Measurements from ENCODE around the gene ODAD4.

The ODAD4 gene

DNA sequence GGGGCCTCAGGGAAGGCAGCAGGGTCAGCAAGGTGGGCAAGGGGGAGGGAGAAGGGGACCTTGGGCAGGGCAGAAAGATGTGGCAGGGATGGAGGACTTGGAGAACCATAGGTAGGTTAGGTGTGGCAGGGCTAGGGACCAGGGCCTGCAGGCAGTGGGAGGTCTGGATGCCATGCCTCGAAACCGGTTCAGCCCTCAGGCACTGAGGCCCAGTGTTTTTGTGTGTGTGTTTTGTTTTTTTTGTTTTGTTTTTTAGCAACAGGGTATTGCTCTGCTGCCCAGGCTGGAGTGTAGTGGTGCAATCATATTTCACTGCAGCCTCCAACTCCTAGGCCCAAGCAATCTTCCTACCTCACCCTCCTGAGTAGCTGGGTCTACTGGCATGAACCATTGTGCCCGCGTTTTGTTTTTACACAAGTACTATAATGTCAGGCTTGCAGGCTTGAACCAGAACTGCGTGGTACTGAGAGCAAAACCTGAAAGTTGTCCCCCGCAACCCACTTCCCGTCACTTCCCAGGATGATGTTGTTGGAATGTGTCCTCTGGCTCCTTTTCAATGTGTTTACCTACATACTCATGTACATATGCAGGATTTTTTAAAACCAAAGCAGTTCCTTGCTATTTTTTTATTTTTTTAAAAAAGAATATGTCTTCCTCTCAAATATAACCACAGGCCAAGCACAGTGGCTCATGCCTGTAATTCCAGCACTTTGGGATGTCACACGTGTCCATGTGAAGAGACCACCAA lies 12.4 kb downstream of the ODAD4 start:
- no peak for DNase-seq

DNA sequence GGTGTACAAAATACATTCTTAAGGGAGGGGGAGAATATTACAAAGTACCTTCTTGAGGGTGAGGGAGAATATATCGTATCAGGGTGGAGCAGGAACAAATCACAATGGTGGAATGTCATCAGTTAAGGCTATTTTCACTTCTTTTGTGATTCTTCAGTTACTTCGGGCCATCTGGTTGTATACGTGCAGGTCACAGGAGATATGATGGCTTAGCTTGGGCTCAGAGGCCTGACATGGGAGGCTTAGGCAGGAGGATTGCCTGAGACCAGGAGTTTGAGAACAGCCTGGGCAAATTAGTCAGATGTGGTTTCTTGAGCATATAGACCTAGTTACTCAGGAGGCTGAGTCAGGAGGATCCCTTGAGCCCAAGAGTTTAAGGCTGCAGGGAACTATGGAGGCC lies 13.1 kb downstream of the ODAD4 start:
- DNase-seq, result no peak

DNA sequence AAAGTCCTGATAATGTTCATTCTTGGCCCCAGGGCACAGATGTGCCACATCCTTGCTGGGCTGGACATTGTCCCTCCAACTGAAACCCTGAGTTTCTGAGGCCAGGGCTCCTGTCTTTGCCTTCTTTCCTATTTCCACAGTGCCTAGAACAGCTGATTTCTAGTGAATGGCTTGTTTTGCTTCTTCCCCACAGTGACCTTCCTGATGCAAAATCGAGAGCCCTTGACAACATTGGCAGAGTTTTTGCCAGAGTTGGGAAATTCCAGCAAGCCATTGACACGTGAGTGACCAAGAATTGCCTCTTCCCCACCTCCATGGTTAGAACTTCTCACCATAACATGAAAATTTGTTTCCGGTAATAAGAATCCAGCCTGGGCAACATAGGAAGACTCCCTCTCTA lies 14.5 kb downstream of the ODAD4 start:
- no peak for DNase-seq

DNA sequence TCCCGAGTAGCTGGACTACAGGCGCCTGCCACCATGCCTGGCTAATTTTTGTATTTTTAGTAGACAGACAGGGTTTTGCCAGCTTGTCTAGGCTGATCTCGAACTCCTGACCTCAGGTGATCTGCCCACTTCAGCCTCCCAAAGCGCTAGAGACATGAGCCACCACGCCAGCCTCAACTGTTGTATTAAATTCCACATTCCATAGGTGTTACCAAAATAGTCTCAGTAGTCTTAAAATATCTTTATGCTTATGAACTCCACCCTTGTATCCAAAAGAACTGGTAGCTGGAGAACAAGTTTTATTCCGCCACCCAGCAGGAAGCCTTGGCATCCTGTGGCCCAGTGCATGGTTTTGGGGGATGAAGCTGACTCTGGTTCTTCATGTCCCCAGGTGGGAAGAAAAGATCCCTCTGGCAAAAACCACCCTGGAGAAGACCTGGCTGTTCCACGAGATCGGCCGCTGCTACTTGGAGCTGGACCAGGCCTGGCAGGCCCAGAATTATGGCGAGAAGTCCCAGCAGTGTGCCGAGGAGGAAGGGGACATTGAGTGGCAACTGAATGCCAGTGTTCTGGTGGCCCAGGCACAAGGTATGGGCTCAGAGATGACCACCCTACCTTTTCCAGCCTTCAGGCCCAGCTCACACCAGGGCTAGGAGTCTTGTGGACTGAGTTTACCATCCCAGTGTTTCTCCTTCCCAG lies 18.5 kb downstream of the ODAD4 start:
- no peak for DNase-seq

DNA sequence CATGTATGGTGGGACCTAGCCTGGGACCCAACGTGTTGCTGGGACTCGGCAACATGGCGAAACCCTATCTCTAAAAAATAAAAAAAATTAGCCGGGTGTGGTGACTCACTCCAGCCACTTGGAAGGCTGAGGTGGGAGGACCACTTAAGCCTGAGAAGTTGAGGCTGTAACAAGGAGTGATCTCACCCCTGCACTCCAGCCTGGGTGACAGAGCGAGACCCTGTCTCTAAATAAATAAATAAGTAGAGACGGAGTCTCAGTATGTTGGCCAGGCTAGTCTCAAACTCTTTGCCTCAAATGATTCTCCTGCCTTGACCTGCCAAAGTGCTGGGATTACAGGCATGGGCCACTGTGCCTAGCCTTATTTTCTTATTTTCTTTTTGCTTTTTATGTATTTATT lies 26.1 kb downstream of the ODAD4 start:
- no peak for DNase-seq

DNA sequence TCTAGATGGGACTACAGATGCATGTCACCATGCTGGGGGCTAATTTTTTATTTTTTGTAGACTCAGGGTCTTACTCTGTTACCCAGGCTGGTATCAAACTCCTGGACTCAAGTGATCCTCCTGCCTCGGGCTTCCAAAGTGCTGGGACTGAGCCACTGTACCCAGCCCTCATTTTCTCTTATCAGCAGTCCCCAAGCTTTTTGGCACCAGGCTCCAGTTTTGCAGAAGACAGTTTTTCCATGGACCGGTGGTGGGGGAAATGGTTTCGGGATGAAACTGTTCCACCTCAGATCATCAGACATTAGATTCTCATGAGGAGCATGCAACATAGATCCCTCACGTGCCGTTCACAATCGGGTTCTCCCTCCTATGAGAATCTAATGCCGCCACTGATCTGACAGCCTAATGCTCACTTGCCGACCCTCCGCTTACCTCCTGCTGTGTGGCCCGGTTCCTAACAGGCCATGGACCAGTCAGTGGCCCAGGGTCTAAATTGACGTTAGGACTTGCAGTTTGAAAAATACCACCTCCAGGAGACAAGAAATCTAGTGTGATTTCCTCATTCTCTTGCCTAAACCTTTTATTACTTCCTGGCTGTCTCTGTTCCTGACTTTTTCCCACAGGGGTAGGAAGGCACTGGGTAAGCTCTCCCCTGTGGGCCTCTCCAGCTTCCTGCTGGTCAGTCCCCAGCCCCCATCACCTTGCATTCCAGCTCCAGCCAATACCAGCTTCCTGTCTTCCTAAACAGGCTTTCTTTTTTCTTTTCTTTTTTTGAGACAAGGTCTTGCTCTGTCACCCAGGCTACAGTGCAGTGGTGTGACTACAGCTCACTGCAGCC lies 26.8 kb downstream of the ODAD4 start:
- DNase-seq, result no peak

DNA sequence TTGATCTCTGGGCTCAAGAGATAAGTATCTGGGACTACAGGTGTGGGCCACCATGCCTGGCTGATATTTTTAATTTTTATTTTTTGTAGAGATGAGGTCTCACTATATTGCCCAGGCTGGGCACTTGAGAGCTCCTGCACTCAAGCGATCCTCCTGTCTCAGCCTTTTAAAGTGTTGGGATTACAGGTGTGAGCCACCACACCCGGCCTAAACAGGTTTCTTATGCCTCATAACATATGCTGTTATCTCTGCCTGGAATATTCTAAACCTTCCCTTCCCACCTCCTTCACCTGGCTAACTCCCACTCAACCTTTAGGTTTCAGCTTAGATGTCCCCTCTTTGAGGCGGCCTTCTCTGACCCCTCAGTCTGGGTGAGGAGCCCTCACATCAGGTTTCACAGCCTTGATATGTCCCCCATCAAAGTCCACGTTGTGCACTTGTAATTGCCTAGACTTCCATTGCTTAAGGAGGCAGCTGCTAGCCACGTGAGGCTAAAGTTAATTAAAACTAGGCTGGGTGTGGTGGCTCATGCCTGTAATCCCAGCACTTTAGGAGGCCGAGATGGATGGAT lies 27.5 kb downstream of the ODAD4 start:
- no peak for DNase-seq

DNA sequence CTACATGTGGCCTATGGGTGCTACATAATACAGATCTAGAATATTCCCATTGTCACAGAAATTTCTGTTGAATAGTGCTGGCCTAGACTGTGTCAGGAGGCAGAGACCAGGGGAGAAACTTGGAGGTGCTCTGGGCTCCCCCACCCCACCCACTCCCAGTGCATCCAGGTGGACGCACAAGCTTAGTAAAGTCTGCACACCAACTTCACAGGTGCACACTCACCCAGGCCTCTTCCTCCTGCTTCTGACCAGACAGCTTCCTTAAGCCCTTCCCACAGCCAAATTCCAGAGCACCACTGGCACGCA lies 28.6 kb downstream of the ODAD4 start:
- DNase-seq, result no peak

DNA sequence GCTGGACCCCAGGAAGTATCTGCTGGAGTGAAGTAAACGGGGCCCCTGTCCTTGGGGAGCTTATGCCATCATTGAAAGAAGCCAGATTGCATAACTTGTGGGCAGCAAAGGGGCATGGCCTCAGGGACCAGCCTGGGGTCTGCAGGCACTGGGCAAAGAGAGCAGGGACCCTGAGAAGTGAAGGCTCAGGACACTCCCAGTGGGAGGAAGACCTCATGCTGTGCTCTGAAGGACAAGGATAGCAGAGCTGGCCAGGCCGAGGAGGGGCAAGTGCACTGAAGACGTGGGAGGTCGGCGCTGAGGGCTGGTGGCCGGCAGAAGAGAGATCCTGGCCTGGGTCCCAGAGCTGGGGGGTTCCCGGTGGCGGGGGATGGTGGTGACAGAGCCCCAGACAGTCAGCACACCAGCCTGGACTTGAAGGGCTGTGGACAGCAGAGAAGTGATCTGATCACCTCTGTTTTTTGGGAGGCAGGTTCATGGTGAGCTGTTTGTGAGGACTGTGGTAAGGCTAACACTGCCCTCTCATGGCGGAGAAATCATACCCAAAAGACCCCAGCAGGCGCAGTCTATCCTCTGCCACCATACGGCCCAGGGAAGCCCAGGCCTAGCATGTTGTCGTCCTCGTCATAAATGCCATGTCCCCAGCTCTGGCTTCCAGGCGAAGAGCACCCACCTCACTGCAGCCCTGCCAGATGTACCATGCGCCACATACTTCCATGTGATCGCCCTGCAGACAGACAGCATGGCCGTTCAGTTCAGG lies 29.1 kb downstream of the ODAD4 start:
- DNase-seq, result no peak

DNA sequence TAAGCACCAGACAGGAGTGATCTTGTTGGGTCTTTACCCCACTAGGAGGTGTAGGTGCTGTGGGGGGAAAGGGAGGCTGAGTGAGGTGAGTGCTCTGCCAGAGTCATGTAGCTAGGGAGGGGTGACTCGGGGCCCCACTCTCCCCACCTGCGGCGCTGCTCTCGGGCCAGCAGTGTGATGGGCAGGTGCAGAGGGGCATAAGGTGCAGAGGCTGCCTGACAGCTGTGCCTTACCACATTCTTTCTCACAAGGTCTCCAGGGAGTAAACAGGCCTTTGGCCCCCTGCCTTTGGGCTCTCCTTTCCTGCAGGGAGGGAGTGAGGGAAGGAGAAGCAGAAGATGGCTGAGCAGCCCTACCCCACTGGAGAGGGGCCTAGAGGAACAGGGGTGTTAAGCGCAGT lies 31.7 kb downstream of the ODAD4 start:
- no peak for DNase-seq

DNA sequence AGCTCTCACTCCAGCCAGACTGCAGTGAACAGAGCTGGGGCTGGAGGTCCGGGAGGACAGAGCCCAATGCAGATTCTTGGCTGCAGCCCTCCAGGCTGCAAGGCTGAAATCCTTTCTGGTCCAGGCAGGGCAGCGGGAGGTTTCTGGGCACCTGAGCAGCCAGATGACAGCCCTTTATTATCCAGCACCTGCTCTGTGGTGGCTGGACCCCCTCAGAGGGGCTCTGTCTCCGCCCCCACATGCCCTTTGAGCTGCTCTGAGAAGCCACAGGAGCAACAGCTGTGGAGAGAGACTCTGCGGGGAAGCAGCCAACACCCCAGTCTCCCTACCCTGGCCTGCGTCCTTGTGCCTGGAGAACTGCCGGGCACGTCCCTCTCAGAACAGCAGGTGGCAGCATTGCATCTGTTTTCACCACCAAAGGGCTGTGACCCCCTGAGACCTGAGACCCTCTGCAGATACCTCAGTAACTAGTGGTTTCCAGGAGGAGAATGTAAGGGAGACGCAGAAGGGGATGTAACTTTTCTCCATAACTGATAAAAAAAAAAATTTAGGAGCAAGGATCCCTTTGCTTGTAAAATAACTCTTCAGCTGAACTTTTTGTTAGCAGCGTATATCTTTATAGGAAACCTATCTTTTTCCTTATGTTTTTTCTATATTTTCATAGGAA lies 32.5 kb downstream of the ODAD4 start:
- peak; percentile 79 for DNase-seq

DNA sequence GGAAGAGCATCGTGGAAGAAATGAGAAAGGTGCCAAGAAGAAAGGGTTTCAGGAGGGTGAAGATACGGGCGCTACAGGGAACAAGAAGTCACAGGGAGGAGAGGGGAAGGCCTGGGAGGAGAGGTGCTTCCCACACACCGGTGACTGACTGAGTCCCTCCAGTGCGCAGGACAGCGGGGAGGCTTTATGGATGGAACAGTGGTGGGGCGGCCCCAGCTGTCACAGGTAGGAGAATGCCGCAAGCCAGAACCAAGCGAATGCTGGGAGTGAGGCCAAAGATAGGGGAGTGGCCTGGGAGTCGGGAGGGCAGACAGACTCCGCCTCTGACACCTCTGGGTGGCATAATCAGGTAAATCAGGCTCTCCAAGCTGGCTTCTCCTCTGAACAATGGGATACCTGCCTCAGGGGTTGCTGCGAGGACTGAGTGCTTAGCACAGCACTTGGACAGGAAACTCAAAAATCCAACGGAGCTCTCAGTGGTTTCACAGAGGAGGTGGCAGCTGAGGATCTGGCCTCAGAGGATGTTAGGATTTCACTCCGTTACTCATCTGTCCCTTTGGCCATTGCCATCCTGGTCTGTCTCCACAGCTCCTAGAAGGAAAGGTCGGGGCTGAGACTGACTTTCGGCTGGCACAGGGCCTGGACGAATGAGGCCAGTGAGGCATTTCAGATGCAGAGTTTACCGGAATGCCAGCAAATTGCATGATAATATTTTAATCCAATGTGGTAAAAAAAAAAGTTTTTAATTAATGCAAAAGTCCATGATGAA lies 35.5 kb downstream of the ODAD4 start:
- DNase-seq, result peak; percentile 74

DNA sequence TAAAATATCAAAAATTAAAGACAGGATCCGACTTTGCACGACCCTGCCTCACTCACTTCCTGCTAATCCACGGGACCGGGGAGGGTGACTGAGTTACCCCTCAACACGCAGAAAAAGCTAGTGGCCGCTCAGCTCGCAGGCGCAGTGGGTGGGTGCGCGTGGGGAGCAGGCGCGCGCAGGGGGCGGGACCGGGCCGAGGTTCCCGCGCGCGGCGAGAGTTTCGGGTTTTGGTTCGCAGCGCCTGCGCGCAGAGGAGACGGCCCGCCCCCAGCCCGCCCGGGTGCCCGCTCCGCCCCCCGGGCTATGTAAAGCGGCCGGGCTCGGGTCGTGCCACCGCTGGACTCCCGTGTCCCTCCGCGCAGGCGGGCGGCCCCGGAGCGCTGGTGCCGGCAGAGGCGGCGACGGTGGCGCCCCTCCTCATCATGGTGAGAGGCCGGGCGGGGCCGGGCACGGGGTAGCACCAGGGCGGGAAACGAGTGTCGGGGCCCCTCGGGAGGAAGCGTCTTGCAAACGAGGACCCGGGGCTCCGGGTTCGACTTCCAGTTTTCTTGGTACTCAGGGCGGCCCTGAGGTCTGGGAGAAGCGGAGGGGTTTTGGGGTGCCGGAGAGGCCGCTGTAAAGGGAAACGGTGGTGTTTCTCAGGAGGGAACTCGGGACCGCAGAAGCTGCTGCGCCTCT lies 36.2 kb downstream of the ODAD4 start, which contains the start of gene CNP:
CNP (plus strand) TSS at position 333 of the 678 bp plus-strand sequence; CDS start at position 423, 90 bp downstream.
- peak; percentile 93 for DNase-seq

DNA sequence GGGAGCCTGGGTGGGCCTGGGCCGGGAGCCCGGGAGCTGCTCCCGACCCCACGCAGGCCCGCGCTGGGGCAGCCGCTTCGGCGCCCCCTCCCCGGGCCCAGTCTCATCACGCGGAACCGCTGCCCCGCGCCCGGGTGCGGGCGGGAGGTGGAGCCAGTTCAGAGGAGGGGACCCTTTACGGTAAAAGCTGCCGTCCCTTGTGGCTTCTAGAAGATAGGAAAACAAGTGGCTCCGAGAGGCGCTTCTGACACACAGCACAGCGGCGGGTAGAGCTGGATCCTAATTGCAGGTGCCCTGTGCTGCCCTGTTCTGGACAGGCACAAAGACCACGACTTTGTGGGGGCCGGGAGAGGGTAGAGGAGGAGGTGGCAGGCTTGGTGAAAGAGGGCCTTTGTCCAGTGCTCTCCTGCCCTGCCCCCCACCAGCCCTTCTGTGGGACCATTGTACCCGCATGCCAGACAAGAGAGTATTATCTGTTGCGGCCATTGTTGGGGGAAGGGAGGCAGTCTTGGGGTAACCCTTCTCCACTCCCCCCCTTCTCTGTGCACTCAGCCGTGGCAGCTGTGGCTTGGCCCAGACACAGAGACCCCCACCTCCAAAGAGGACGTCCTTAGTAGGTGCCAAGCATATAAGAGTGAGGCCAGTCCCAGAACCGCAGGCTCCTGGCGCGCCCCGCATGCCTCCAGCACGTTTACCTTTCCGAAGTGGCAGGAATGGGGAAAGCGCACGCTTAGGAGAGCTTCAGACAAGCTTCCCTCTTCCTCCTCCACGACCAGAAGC lies 36.9 kb downstream of the ODAD4 start:
- DNase-seq, result peak; percentile 51

DNA sequence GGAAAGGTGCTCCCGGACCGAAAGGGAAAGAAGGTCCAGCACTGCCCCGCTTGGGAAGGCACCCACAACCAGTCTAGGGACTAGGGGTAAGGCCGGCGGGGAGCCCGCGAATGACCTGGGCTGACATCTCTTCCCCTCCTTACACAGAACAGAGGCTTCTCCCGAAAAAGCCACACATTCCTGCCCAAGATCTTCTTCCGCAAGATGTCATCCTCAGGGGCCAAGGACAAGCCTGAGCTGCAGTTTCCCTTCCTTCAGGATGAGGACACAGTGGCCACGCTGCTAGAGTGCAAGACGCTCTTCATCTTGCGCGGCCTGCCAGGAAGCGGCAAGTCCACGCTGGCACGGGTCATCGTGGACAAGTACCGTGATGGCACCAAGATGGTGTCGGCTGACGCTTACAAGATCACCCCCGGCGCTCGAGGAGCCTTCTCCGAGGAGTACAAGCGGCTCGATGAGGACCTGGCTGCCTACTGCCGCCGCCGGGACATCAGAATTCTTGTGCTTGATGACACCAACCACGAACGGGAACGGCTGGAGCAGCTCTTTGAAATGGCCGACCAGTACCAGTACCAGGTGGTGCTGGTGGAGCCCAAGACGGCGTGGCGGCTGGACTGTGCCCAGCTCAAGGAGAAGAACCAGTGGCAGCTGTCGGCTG lies 37.6 kb downstream of the ODAD4 start:
- no peak for DNase-seq

DNA sequence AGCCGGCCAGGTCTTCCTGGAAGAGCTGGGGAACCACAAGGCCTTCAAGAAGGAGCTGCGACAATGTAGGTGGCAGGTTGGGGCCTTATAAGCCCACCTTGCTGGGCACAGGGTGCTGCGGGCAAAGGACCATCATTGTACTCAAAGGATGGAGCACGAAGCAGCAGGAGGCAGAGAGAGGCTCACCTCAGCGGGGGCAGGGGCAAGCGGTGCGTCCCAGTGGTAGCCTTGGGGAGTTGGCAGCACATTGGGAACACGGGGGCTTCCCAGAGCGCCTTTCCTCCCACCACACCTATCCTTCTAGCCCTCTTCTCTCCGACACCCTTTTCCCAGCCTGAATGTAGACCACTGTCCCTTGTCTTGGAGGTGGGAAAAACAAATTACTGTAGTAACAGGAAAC lies 38.3 kb downstream of the ODAD4 start:
- no peak for DNase-seq

DNA sequence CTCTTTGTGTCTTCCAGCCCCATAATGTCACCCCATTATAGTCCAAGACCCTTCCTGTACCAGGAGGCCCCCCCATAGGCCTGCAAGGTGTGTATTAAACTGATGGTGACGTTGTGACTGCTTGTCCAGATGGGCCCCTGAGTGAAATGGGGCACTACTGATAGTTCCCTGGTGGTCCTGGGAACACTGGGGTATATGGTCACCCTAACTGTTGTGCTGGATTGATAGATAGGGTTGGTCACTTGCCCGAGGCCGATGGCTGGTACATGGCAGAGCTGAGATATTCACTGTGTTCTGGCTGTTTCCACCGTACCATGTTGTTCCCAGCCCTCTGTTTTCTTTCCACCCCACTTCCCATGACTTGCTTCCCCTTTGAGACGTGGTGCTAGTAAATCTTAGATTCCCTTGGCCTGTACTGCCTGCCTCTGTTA lies 40.5 kb downstream of the ODAD4 start:
- no peak for DNase-seq

DNA sequence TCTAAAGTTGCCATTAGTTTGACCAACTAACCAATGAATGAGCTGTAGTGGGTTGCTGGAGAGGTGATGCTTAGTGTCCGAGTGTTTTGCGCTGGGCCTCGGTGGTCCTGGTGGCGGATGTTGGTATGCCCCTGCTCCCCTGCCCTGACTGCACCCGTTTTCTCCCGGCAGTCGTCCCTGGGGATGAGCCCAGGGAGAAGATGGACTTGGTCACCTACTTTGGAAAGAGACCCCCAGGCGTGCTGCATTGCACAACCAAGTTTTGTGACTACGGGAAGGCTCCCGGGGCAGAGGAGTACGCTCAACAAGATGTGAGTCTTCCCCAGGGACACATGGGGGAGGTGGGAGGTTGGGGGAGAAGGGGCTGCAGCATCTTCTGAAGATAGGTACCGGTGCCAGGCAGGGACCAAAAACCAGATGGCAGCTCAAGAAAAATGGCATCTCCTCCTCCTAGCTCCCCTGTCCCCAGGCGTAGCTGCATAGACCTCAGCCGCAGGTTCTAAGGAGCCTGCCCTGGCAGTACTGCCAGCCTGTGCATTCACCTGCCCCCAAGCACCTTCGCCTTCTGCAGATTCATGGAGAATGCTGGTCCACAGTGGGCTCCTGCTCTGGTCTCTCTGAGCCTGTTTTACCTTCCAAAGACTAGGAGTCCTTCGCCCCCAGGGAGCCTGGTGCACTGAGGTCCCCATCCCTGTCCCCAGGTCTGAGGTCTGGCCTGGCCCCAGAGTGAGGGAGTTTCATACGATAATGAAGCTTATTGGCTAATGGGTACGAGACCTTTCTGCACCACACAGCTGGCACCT lies 41.5 kb downstream of the ODAD4 start:
- DNase-seq, result no peak

All from activated CD4-positive, alpha-beta T cell treated with anti-CD3 and anti-CD28 coated beads, Interleukin-2, Interleukin-6, amounts not matched to agents 100 ng/mL and 50 ng/mL, durations not matched to agents 16 hours and 8 hours (primary cell).